Erythroblast (primary cell): ENCODE measurements around the gene FHDC1.

Experiments used
- DNase-seq, 2 experiments: peaks; one replicate each; lab custom pipeline; 2025; lab: John Stamatoyannopoulos, UW
- GATA1 ChIP-seq: IDR thresholded peaks from 2 replicates; pipeline ENCODE4 v1.6.1; 2011; ENCODE audit warnings: low read depth, mild to moderate bottlenecking, control low read depth, low read length, moderate library complexity
- POLR2A ChIP-seq: IDR thresholded peaks from 2 replicates; pipeline ENCODE4 v1.6.1; 2011; ENCODE audit warnings: mild to moderate bottlenecking, low read length

The FHDC1 gene

DNA sequence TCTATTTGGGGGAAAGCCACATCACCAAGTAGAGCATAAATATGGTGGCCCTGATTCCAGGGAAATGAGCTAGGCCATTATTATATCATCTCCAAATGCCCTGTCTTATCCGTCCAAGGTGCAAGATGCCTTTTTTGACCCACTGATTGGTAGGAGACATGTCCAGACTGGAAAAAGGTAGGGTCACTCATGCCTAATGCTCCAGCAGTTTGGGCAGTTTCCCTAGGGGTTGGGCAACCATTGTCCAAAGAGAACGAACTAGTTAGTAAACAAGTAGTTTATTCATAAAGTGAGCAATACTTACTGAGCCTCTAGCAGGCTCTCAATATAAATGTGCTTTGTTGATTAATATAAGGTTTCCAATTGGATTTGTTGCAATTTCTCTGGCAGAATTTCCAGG lies 6.2 kb downstream of the FHDC1 start:
- DNase-seq, result no peak
- TF ChIP-seq POLR2A, result no peak
- TF ChIP-seq GATA1, result no peak

- peak in 1 of 2 experiments; percentile 34 for DNase-seq
- TF ChIP-seq POLR2A (no peak), GATA1 (no peak)
Observed at GRCh38 chr4:152943672-152944071, 7.5 kb downstream of the FHDC1 start.

DNA sequence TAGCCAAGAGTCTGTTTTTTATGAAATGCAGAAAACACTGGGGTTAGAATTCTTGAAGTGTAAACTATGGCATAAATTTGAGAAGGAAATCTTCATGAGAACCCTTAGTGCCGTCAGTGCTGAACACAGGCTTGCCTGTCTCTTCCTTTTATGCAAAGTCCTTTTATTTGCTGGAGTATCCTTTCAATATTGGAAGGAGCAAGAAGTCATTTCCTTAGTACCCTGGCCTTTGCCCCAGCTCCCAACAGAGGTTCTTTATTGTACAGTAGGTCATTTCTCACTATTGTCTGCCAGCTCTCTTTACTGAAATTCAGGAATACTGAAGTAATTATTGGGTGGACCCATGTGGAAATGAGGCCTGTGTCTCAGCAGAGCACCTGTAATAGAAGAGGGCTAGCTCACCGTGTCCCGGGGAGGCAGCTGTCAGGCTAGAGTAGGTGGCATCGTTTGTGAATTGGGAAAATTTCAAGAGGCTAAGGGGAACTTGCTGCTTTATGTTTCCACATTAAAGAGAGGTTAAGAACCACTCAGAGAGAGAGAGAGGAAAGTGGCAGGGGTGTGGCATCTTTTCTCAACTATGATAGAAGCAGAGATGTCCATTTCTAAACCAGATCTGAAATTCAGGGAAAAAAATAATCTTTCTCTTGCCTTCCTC lies 8.7 kb downstream of the FHDC1 start:
- DNase-seq, result peak in 1 of 2 experiments; percentile 22
- TF ChIP-seq POLR2A (no peak), GATA1 (no peak)

DNA sequence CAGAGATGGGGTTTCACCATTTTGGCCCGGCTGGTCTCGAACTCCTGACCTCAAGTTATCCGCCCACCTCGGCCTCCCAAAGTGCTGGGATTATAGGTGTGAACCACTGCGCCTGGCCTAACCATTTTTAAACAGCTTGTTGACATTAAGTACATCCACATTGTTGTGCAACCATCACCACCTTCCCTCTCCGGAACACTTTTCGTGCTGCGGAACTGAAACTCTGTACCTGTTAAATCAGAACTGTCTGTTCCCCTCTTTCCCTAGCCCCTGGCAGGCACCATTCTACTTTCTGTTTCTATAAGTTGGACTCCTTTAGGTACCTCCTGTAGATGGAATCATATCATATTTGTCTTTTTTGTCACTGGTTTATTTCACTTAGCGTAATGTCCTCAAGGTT lies 9.5 kb downstream of the FHDC1 start:
- no peak for DNase-seq
- TF ChIP-seq GATA1 (no peak), POLR2A (no peak)

DNA sequence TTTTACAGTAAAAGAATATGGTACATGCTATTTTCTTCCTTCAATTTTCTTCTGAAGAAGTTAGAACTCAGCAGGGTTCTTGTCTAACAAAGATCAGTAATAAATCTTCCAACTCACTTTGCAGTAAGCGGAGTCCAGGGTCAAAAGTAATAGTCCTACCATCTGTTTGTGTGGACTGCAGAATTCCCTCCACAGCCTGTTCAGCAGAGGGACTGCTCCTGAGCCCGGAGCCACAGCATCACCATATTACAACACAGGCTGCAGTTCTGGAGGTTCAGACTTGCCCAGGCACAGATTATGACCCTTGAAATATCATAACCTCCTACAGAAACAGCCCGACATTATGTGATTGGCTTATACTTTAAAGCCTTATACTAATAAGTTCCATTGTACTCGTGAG lies 10.3 kb downstream of the FHDC1 start:
- TF ChIP-seq POLR2A (no peak), GATA1 (no peak)
- no peak for DNase-seq

DNA sequence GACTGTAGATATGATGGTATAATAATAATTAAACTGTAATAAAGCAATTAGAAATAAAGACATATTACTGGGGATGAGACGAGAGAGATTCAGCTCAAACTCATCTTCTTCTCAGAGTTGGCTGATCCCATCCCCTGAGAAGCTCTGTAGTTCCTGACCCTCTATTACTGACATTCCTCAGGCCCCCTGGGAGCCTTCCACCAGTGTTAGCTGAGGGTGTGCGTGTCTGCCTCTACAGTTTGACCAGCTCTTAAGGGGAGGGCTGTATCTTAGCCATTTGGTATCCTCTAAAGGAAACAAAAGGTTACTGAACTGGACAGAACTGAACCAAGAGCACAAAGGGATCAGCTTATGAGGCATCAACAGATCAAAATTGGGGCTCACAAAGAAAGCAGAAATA lies 11.2 kb downstream of the FHDC1 start:
- no peak for TF ChIP-seq GATA1
- TF ChIP-seq POLR2A, result no peak
- no peak for DNase-seq

GRCh38 chr4:152949930-152950329 lies 13.8 kb downstream of the FHDC1 start:
- TF ChIP-seq POLR2A, result no peak
- no peak for TF ChIP-seq GATA1
- DNase-seq, result peak; percentile 31 to 40

GRCh38 chr4:152950402-152951274 lies 14.5 kb downstream of the FHDC1 start:
- no peak for TF ChIP-seq GATA1
- no peak for TF ChIP-seq POLR2A
- DNase-seq, result no peak

DNA sequence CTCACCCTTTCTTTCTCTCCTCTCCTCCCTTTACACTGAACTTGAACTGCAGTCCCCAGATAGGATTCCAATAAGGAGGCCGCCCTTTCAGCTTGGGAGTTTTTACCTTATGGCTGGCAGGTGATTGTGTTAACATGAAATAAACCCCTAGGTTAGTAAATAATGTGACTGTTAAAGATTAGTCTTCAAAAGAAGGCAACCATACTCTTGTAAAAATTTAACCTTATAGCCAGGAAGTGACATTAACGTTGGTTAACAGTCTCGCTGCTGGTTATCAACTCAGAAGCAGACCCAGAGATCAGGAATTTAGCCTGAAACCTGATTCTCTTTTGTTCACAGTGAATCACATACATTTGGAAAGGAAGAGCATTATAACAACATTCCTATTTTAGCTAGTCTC lies 15.2 kb downstream of the FHDC1 start:
- TF ChIP-seq POLR2A, result no peak
- TF ChIP-seq GATA1, result no peak
- no peak for DNase-seq

DNA sequence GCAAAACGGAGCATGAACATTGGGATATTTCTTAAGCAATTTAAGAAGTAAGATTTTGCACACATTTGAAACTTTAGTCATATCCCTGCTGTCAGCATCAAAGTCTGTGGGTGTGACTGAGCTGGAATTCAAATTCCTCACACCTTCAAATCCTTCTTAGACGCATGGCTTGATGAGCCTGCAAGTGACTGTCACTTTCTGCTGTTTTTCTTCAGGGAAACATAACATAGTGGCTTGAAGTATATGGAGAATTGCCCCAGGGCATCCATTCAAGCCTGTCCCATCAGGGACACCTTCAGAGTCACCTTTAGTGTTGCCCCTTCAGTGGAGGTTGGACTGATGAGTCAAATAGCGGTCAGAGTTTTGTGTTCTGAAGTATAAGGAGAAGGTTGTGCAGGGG lies 17.4 kb downstream of the FHDC1 start:
- DNase-seq, result no peak
- no peak for TF ChIP-seq GATA1
- TF ChIP-seq POLR2A, result no peak

DNA sequence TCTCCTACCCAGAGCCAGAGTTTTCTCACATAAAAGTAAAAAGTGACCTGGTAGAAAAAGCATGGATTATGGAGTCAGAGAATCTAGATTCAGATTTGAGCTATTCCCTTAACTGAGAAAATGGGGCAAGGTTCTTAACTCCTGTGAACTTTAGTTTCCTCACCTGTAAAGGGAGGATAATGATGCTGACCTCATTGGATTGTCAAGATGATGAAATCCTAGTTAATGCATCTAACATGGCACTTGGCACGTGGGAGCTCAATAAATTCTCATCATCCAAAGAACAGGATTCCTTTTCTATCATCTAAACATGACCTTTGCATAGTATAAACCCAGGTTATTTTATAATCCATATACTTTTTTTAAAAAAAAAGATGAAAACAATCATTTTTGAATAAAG lies 18.6 kb downstream of the FHDC1 start:
- TF ChIP-seq POLR2A, result no peak
- peak in 1 of 2 experiments; percentile 30 for DNase-seq

- DNase-seq, result peak in 1 of 2 experiments; percentile 42
- TF ChIP-seq GATA1 (no peak), POLR2A (no peak)
Observed at GRCh38 chr4:152956147-152956546, 20.0 kb downstream of the FHDC1 start.

GRCh38 chr4:152956650-152957436 lies 20.7 kb downstream of the FHDC1 start:
- peak; percentile 69 to 80 for DNase-seq
- no peak for TF ChIP-seq GATA1
- peak; percentile 36 for TF ChIP-seq POLR2A
